HG03196 (cell line): Measurements from ENCODE around the gene ZNF280B.
A peak's percentile ranks its signal among the peaks of the same experiment; 100 is the strongest.
"Not testable (repeated sequence)": the region's sequence is repeated elsewhere in the genome, so short reads cannot be mapped to it uniquely, and the experiment has no call there.

ENCODE experiments used
- ATAC-seq: cut with Tn5 transposase; IDR thresholded peaks from one replicate; pipeline ENCODE4 v1.9.1; 2021; ENCODE audit not compliant: unreplicated experiment

ZNF280B gene

GRCh38 chr22:22467112-22467511 lies 41.4 kb downstream of the ZNF280B start:
- no peak for ATAC-seq

DNA sequence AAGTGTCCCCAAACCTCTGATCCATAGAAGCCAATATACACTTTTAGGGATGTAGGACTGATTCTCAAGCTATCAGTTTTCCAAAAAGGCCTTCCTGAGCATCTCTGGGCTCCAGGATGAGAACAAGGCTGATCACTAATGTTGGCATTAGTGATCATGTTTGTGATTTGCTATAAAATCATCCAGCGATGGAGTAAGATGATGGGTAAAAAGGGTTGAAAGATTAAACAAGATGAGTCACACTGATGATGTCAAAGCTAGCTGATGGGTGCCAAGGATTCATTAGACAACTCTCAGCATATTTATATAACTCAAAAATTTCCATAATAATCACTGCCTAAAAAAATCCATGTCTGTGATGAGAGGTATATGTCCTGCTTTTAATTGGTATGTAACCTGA lies 42.8 kb downstream of the ZNF280B start:
- no peak for ATAC-seq

DNA sequence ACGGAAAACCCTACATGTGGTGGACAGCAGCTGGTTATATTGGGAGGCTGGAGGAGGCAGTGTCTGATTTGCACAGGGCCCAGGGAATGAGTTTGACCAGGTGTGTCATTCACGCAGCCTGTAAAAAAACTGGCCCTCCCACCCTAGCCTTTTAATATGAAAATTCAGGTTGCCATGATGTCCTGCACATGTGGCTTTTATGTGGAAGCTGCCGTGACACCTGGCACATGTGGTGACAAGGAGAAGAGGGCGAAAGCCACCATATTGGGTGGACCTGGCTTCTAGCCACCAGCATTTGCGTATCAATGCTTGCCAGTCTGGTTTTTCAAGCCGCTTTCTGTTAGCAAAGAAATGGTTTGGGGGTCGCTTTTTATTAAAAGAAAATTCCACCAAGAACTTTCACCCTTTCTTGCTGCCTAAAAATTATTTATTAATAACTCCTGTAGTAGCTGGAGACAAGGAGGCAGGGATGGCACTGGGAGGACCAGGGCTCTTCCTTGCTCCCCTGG lies 43.4 kb downstream of the ZNF280B start:
- no peak for ATAC-seq

DNA sequence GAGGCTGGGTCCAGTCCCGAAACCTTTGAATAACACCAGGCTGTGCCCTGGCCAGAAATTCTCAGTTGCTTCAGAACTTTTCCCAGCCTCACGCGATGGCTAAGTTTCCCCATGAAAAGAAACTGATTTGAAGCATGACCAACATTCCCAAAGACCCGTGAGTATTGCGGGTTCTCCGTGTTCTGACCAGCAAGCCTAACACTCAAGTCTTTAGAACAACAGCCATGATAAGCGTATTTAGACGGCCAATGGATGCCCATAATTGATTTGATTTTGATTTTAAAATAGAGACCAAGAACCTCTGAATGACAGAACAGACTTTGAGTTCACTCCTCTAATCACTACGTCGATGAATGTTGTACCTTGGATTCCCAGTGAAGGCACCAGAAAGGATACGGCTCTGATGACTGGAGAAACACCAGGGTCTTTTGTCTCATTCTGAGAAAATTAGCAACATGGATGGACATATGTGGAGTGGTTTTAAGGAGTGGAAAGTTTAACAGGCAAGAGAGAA lies 43.9 kb downstream of the ZNF280B start:
- no peak for ATAC-seq

DNA sequence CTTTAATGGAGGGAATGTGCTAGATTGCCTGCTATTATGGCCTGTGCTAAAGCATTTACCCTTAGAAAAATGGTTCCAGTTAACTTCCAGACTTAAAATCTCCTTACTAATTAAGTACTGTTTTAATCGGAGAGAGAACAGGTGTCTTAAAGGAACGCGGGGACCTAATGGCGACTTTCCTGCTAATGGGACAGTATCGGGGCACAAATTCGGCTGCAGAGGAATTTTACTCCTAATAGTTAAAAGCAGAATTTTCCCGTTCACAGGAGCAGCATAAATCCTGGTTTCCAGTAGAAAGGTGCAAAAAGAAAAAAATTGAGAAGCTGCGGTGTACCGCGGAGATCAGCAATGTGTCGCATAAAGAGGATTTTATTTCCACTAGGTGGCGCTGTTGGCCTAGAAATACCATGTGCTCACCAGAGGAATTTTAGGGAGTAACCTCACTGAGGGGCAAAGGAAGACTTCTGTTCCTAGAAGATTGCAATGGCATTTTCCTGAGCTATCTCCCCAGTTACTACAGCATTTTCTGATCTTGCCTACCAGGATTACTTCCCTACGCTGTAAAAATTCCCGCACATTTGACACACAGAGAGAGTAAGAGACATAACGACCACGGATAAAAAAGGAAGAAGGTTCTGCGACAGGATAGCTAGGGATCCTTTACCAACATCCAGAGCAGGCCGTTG lies 44.5 kb downstream of the ZNF280B start:
- ATAC-seq = no peak

GRCh38 chr22:22462813-22463567 lies 45.6 kb downstream of the ZNF280B start:
- ATAC-seq = no peak

DNA sequence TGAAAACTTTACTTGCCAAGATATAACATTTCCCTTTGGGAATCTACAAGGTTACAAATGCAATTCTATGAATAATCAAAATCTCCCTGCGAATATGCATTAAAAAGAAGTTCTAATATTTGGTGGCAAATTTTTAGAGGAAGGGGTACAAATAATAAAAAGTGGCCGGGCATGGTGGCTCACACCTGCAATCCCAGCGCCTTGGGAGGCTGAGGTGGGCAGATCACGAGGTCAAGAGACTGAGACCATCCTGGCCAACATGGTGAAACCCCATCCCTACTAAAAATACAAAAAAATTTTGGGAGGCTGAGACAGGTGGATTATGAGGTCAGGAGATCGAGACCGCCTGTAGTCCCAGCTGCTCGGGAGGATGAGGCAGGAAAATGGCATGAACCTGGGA lies 47.0 kb downstream of the ZNF280B start:
- ATAC-seq = no peak

- ATAC-seq = no peak
These were observed 47.4 kb downstream of the ZNF280B start for GRCh38 chr22:22461111-22461510.

DNA sequence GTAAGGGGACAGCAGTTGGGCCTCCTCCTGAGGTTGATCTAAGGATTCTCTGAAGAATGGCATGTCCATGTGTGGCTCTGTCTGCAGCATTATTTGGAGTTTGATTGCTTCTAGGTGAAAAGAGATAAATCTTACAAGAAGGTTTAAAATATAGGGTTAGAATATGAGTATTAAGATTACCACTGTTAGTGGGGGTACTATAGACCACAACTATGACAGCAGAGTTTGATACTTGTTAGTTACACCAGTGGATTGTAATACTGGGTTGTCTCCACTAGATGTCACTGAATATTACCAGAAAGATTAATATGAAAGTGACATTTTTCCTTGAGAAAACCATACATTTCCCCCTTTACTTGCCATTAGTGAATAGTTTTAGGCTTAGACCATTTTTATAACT lies 47.9 kb downstream of the ZNF280B start:
- ATAC-seq = no peak

DNA sequence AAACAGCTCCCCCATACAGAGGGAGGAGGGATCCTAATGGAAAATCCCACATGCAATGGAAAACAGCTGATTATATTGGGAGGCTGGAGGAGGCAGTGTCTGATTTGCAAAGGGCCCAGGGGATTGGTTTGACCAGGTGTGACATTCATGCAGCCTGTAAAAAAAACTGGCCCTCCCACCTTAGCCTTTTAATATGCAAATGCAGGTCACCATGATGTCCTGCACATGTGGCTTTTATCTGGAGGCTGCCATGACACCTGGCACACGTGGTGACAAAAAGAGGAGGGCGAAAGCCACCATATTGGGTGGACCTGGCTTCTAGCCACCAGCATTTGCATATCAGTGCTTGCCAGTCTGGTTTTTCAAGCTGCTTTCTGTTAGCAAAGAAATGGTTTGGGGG lies 48.5 kb downstream of the ZNF280B start:
- no peak for ATAC-seq

DNA sequence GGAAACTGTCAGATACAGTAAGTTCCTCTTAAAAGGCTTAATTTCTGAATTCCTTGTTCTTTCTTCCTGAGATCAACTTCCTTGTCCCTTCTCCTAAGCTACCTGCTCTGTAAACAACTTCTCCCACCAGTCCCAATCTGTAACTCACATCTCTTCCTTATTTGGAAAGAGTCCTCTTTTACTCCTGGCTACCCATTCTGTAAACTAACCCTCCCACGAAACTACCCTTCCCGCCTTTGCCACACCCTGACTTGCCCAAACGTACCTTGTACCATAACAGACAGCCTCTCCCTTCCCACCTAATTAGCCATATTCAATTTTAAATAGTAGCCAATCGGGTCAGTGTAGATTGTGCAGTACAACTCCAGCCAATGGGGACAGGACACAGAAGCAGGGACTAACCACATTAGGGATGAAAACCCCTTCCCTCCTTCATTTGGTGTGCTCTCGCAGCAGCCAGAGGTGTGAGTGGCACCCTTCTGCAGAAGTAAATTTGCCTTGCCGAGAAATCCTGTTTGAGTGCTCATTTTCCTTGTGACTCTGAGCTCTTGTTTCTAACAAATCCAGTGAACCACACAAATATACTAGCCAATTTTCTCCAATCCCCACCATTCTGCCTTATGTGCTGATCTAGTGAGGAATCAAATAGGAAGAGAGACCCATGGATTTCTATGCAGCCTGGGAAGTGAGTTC lies 49.5 kb downstream of the ZNF280B start:
- no peak for ATAC-seq

DNA sequence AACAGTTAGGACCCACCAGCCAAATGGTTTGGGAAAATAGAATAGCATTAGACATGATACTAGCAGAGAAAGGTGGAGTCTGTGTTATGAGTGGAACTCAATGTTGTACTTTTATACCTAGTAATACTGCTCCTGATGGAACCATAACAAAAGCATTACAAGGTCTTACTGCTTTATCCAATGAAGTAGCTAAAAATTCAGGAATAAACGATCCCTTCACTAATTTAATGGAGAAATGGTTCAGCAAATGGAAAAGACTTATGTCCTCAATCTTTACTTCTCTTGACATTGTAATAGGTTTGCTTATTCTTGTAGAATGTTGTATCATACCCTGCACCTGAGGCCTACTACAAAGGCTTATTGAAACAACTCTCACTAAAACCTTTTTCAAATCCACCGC lies 50.2 kb downstream of the ZNF280B start:
- ATAC-seq = no peak

- no peak for ATAC-seq
These were observed 53.5 kb downstream of the ZNF280B start for GRCh38 chr22:22454997-22455396.

DNA sequence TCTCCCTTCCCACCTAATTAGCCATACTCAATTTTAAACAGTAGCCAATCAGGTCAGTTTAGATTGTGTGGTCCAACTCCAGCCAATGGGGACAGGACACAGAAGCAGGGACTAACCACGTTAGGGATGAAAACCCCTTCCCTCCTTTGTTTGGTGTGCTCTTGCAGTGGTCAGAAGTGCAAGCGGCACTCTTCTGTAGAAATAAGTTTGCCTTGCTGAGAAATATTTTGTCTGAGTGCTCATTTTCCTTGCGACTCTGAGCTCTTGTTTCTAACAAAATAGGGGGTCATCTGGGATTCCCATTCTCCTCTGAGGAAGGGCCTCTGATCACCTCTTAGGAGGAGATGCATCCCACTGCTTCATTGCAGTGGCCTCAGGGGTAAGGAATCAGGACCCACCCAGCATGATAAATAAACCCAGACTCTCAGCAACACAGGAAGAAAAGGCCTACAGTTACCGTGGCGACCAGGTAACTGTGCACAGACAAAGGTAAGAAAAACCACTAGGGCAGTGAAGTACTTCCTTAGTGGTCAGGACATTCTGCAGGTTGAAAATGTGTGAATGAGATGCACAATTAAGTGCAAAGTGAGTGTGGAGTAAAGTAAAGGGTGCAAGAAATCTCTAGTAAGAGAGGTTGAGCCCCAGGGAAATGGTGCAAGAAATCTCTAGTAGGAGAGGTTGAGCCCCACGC lies 55.4 kb downstream of the ZNF280B start:
- no peak for ATAC-seq

- ATAC-seq = no peak
These were observed 56.3 kb downstream of the ZNF280B start for GRCh38 chr22:22452211-22452610.

GRCh38 chr22:22450343-22450839 lies 58.2 kb downstream of the ZNF280B start:
- peak; percentile 87 for ATAC-seq

DNA sequence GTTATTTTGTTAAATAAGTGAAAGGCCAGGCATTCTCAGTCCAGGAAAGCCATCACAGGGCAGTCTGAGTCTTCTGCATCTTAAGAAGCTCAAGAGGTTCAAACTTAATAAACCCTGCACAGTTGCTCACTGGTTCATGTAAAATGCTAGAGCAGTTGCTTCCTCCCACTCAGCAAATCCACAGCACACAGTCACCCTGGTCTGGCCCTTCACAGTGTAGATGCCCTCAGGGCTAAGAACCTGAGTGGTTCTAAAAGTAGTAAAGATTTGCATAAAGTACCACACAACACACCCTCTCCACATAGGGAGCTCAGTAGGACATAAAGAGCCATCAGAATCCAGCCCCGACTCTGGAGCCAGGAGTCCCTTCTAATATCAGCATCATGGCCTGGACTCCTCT lies 58.7 kb downstream of the ZNF280B start:
- ATAC-seq = peak; percentile 25

GRCh38 chr22:22446517-22446916 lies 62.0 kb downstream of the ZNF280B start:
- no peak for ATAC-seq

GRCh38 chr22:22444007-22444589 lies 64.4 kb downstream of the ZNF280B start:
- not testable (repeated sequence) for ATAC-seq

DNA sequence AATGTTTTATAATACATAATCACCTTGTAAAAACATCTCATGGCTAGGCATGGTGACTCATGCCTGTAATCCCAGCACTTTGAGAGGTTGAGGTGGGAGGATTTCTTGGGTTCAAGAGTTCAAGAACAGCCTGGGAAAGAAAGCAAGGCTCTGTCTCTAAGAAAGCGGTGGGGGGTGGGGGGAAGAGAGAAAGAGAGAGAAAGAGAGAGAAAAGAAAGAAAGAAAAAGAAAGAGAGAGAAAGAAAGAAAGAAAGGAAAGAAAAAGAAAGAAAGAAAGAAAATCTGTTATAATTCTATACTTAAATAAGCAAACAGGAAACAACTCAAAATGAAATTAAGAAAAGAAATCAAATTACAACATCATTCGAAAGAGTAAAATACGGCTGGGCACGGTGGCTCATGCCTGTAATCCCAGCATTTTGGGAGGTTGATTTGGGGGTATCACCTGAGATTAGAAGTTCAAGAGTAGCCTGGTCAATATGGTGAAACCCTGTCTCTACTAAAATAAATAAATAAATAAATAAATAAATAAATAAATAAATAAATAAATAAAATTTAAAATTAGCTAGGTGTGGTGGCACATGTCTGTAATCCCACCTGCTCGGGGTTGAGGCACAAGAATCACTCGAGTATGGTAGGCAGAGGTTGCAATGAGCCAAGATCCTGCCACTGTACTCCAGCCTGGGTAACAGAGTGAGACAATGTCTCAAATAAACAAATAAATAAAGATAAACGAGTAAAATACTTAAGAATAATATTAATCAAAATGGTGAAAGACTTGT lies 65.4 kb downstream of the ZNF280B start:
- no peak for ATAC-seq
